ENCODE measurements around the gene NDUFB4.
"Not testable (repeated sequence)": the region's sequence is repeated elsewhere in the genome, so short reads cannot be mapped to it uniquely, and the experiment has no call there.

NDUFB4 gene

GRCh38 chr3:120622870-120623726 lies 27.0 kb downstream of the NDUFB4 start:
- Histone ChIP-seq H3K4me1 (ENCODE audit: control insufficient read depth, low read depth, low read length) (peaks cover 8% of the 10 kb centered on the region), H3K9ac (ENCODE audit: low read length) (peak overlapping the region; percentile 33), H3K27me3 (ENCODE audit: control insufficient read depth, insufficient read depth, low read length) (no peaks in the 10 kb centered on the region), H3K36me3 (ENCODE audit: control insufficient read depth, low read depth, low read length) (no peaks in the 10 kb centered on the region), H3K27ac (ENCODE audit: low read length) (no peak overlapping the region), H3K4me3 (ENCODE audit: low read length) (peak overlapping the region; percentile 48), H3K9me3 (ENCODE audit: control insufficient read depth, low read depth, low read length) (no peaks in the 10 kb centered on the region)

DNA sequence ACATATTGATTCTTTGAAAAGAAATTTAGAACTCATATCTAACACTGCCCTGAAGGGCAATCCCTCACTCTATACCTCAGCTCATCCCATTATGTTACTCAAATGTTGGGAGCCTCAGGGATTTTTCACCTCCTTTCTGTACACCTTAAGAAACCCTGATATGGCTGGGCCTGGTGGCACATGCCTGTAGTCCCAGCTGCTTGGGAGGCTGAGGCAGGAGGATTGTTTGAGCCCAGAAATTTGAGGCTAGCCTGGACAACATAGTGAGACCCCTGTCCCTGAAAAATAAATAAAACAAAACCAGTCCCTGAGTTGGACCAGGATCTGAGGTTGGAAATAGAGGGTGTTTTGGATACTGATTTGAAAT lies 27.6 kb downstream of the NDUFB4 start:
- H3K9ac ChIP-seq (ENCODE audit: low read length): no peak overlapping the region

DNA sequence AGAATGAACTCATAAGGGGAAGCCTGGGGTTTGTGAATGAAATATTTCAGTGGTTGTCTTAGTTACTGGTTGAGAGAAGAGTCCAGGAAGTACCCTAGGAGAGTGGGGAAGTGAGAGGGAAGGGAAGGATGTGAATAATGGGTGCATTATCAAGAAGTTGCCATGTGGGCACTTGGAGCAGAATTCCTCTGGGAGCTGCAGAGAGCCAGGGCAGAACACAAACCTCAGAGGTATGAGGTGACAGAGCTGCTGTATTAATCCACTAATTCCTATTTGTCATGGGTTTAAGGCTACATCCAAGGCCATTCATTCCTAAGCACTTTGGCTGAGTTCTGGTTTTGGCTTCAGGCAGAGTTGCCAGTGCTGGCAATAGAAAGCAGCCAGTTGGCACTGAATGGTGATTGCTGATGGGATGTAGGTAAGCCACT lies 29.0 kb downstream of the NDUFB4 start:
- H3K4me1 ChIP-seq (ENCODE audit: control insufficient read depth, low read depth, low read length): peaks cover 8% of the 10 kb centered on the region
- H3K4me3 ChIP-seq (ENCODE audit: low read length): no peak overlapping the region
- no peaks in the 10 kb centered on the region for H3K9me3 ChIP-seq (ENCODE audit: control insufficient read depth, low read depth, low read length)
- no peak overlapping the region for H3K27ac ChIP-seq (ENCODE audit: low read length)
- H3K9ac ChIP-seq (ENCODE audit: low read length): no peak overlapping the region
- H3K36me3 ChIP-seq (ENCODE audit: control insufficient read depth, low read depth, low read length): no peaks in the 10 kb centered on the region
- H3K27me3 ChIP-seq (ENCODE audit: control insufficient read depth, insufficient read depth, low read length): no peaks in the 10 kb centered on the region

More for the DNA sequence above, 27.6 kb downstream of the NDUFB4 start:
- Histone ChIP-seq H3K4me1 (ENCODE audit: control insufficient read depth, low read depth, low read length) (peaks cover 8% of the 10 kb centered on the region), H3K4me3 (ENCODE audit: low read length) (no peak overlapping the region), H3K27ac (ENCODE audit: low read length) (no peak overlapping the region), H3K36me3 (ENCODE audit: control insufficient read depth, low read depth, low read length) (no peaks in the 10 kb centered on the region), H3K9me3 (ENCODE audit: control insufficient read depth, low read depth, low read length) (no peaks in the 10 kb centered on the region), H3K27me3 (ENCODE audit: control insufficient read depth, insufficient read depth, low read length) (no peaks in the 10 kb centered on the region)

DNA sequence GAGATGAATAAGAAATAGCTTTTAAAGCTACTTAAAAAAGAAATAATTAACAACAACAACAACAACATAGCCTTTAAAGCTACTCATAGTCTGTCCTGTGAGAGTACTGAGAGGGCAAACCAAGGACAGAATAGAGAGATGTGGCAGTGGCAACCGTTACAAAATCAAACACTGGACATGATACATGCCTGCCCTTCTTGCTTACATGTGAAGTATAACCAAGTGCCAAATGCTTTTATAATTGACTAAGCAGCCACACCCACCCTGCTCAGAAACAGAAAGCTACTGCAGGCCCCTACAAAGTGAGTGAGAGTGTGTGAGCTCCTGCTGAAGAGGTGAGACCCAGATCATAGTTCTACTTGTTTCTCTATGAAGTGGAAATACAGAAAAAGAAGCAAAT lies 38.4 kb downstream of the NDUFB4 start:
- Histone ChIP-seq H3K9me3 (ENCODE audit: control insufficient read depth, low read depth, low read length) (no peaks in the 10 kb centered on the region), H3K27ac (ENCODE audit: low read length) (no peak overlapping the region), H3K4me3 (ENCODE audit: low read length) (no peak overlapping the region), H3K4me1 (ENCODE audit: control insufficient read depth, low read depth, low read length) (no peaks in the 10 kb centered on the region), H3K36me3 (ENCODE audit: control insufficient read depth, low read depth, low read length) (no peaks in the 10 kb centered on the region), H3K9ac (ENCODE audit: low read length) (no peak overlapping the region), H3K27me3 (ENCODE audit: control insufficient read depth, insufficient read depth, low read length) (no peaks in the 10 kb centered on the region)

DNA sequence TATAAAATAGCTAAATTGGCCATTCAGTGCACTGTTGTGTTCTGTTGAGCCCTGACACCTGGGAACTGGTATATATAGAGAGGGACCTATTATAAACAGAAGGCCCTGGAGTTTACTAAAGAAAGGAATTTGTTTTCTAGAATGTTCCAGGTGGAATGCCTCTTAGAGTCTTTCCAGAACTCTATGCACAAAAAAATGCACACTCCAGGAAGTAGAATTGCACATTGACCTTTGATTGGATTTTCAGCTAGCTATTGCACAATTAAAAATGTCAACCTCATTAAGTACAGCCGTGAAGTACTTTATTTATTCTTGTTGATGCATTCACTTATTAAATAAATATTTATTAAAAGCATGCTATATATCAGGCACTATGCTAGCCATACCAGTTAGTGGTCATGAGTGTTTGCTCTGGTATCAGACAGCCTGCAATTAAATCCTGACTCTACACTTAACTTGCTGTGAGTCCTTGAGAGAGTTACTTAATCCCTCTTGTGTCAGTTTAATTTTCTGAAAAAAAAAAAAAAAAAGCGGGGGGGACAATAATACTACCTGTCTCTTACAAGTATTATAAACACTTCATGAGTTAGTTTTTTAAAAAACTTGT lies 40.8 kb downstream of the NDUFB4 start:
- Histone ChIP-seq H3K4me3 (ENCODE audit: low read length) (no peak overlapping the region), H3K9ac (ENCODE audit: low read length) (no peak overlapping the region), H3K4me1 (ENCODE audit: control insufficient read depth, low read depth, low read length) (no peaks in the 10 kb centered on the region), H3K36me3 (ENCODE audit: control insufficient read depth, low read depth, low read length) (no peaks in the 10 kb centered on the region), H3K9me3 (ENCODE audit: control insufficient read depth, low read depth, low read length) (no peaks in the 10 kb centered on the region), H3K27me3 (ENCODE audit: control insufficient read depth, insufficient read depth, low read length) (no peaks in the 10 kb centered on the region), H3K27ac (ENCODE audit: low read length) (no peak overlapping the region)

- no peaks in the 10 kb centered on the region for H3K36me3 ChIP-seq (ENCODE audit: control insufficient read depth, low read depth, low read length)
- no peaks in the 10 kb centered on the region for H3K4me1 ChIP-seq (ENCODE audit: control insufficient read depth, low read depth, low read length)
- H3K9me3 ChIP-seq (ENCODE audit: control insufficient read depth, low read depth, low read length): no peaks in the 10 kb centered on the region
- no peak overlapping the region for H3K9ac ChIP-seq (ENCODE audit: low read length)
- no peak overlapping the region for H3K4me3 ChIP-seq (ENCODE audit: low read length)
- no peaks in the 10 kb centered on the region for H3K27me3 ChIP-seq (ENCODE audit: control insufficient read depth, insufficient read depth, low read length)
- no peak overlapping the region for H3K27ac ChIP-seq (ENCODE audit: low read length)
These were observed 41.9 kb downstream of the NDUFB4 start for GRCh38 chr3:120637851-120638559.

DNA sequence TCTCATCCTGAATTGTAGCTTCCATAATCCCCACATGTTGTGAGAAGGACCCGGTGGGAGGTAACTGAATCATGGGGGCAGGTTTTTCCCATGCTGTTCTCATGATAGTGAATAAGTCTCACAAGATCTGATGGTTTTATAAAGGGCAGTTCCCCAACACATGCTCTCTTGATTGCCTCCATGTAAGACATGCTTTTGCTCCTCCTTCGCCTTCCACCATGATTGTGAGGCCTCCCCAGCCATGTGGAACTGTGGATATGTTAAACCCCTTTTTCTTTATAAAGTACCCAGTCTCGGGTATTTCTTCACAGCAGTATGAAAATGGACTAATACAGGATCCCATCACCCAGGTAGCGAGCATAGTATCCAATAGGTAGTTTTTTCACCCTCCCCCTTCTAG lies 42.7 kb downstream of the NDUFB4 start:
- H3K9ac ChIP-seq (ENCODE audit: low read length); H3K36me3 ChIP-seq (ENCODE audit: control insufficient read depth, low read depth, low read length); H3K27me3 ChIP-seq (ENCODE audit: control insufficient read depth, insufficient read depth, low read length); H3K27ac ChIP-seq (ENCODE audit: low read length); H3K4me3 ChIP-seq (ENCODE audit: low read length); H3K9me3 ChIP-seq (ENCODE audit: control insufficient read depth, low read depth, low read length); H3K4me1 ChIP-seq (ENCODE audit: control insufficient read depth, low read depth, low read length): not testable (repeated sequence)

GRCh38 chr3:120640231-120640630 lies 44.1 kb downstream of the NDUFB4 start:
- H3K9me3 ChIP-seq (ENCODE audit: control insufficient read depth, low read depth, low read length): no peaks in the 10 kb centered on the region
- no peaks in the 10 kb centered on the region for H3K27me3 ChIP-seq (ENCODE audit: control insufficient read depth, insufficient read depth, low read length)
- no peaks in the 10 kb centered on the region for H3K4me1 ChIP-seq (ENCODE audit: control insufficient read depth, low read depth, low read length)
- no peak overlapping the region for H3K27ac ChIP-seq (ENCODE audit: low read length)
- H3K9ac ChIP-seq (ENCODE audit: low read length): no peak overlapping the region
- H3K4me3 ChIP-seq (ENCODE audit: low read length): no peak overlapping the region
- no peaks in the 10 kb centered on the region for H3K36me3 ChIP-seq (ENCODE audit: control insufficient read depth, low read depth, low read length)

- H3K27ac ChIP-seq (ENCODE audit: low read length): no peak overlapping the region
- no peak overlapping the region for H3K4me3 ChIP-seq (ENCODE audit: low read length)
- H3K9ac ChIP-seq (ENCODE audit: low read length): no peak overlapping the region
- H3K27me3 ChIP-seq (ENCODE audit: control insufficient read depth, insufficient read depth, low read length): no peaks in the 10 kb centered on the region
- H3K9me3 ChIP-seq (ENCODE audit: control insufficient read depth, low read depth, low read length): no peaks in the 10 kb centered on the region
- H3K36me3 ChIP-seq (ENCODE audit: control insufficient read depth, low read depth, low read length): no peaks in the 10 kb centered on the region
- H3K4me1 ChIP-seq (ENCODE audit: control insufficient read depth, low read depth, low read length): no peaks in the 10 kb centered on the region
These were observed 45.6 kb downstream of the NDUFB4 start for GRCh38 chr3:120641696-120642246.

DNA sequence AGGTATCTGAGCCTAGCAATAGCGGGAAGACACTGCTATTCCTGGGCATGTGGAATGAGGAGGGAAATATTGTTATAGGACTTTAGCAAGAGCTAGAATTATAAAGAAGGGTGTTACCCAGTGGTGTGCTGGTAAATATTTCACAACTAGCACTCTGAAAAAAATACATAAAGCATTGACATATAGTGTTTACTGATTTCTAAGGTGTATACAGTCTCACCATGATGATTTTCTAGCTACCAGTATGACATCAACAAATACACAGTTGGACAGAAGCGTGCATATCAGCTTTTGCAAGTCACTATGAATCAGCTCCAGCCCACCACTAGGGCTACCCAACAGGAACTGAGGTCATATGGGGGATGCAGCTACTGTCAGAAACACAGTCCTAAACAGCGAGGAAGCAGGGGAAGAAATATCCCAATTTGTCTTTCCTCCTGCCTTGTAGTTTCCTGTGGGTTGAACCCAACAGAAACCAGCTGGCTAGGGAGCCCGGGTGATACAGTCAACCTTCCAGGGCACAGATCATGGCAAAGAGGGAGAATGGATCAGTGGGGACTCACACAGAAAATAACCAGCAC lies 46.3 kb downstream of the NDUFB4 start:
- no peak overlapping the region for H3K27ac ChIP-seq (ENCODE audit: low read length)
- H3K9me3 ChIP-seq (ENCODE audit: control insufficient read depth, low read depth, low read length): no peaks in the 10 kb centered on the region
- no peak overlapping the region for H3K4me3 ChIP-seq (ENCODE audit: low read length)
- no peaks in the 10 kb centered on the region for H3K36me3 ChIP-seq (ENCODE audit: control insufficient read depth, low read depth, low read length)
- no peaks in the 10 kb centered on the region for H3K27me3 ChIP-seq (ENCODE audit: control insufficient read depth, insufficient read depth, low read length)
- no peak overlapping the region for H3K9ac ChIP-seq (ENCODE audit: low read length)
- no peaks in the 10 kb centered on the region for H3K4me1 ChIP-seq (ENCODE audit: control insufficient read depth, low read depth, low read length)

DNA sequence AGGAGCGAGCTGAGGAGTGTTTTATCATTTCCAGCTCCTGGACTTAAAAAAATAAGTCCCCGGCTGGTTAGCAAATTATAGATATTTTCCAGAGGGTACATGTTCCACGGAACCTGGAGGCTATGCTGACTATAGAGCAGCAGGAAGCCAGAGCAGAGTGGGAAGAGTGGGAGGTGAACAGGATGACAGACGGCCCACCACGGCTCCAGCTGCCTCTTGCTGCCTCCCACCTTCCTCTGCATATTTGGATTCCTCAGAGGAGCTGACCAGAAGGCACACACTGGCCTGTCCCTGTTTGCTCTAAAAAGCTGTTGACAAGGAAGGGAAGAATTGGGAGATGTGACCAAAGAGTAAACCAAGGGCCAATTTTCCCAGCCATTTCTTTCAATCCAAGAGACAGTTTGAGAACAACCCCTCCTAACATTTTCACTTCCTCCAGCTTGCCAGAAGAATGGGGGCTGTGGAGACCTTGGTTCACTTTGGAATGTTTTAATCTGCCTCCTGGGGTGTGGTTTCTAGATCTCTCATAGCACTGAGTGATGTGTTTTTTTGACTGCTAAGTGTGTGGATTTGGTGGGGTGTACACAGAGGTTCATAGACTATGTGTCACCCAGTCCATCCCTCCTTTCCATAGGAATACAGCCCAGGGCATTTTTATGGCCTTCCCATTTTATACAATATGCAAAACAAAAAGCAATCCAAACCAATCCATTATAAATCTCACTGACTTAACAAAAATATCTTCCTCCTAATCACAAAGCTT lies 49.1 kb downstream of the NDUFB4 start:
- Histone ChIP-seq H3K4me3 (ENCODE audit: low read length) (no peak overlapping the region), H3K36me3 (ENCODE audit: control insufficient read depth, low read depth, low read length) (no peaks in the 10 kb centered on the region), H3K9ac (ENCODE audit: low read length) (no peak overlapping the region), H3K4me1 (ENCODE audit: control insufficient read depth, low read depth, low read length) (no peaks in the 10 kb centered on the region), H3K27me3 (ENCODE audit: control insufficient read depth, insufficient read depth, low read length) (no peaks in the 10 kb centered on the region), H3K9me3 (ENCODE audit: control insufficient read depth, low read depth, low read length) (no peaks in the 10 kb centered on the region), H3K27ac (ENCODE audit: low read length) (no peak overlapping the region)
